SIG-M5 (cell line): ENCODE measurements around the gene KCNT1.

Experiments used
- DNase-seq: peaks from one replicate; lab custom pipeline; 2025; lab: John Stamatoyannopoulos, UW

Gene KCNT1

DNA sequence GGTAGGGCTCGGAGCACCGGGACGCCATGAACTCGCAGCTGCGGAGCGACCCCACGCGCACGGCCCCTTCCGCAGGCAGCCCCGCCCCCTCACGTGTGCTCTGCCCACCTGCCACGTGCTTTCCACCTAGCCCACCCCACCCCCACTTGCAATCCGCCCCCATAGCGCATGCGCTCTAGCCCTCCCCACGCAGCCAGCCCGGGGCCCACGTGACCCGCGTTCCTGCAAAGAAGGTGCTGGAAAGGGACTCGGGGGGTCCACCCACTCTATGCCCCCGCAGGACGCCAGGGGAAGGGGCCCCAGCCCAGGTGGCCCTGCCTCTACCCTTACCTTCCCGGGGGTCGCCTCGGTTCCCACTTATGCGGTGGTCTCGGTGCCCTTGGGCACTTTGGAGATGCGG, 2.5 kb upstream of the KCNT1 start, which contains the start of gene SOHLH1:
TSS of gene SOHLH1 (minus strand) at position 42 of the 400 bp plus-strand sequence. CDS start at position 28, 14 bp downstream.
- DNase-seq: no peak

GRCh38 chr9:135700525-135700924, 1.5 kb upstream of the KCNT1 start:
- no peak for DNase-seq

DNA sequence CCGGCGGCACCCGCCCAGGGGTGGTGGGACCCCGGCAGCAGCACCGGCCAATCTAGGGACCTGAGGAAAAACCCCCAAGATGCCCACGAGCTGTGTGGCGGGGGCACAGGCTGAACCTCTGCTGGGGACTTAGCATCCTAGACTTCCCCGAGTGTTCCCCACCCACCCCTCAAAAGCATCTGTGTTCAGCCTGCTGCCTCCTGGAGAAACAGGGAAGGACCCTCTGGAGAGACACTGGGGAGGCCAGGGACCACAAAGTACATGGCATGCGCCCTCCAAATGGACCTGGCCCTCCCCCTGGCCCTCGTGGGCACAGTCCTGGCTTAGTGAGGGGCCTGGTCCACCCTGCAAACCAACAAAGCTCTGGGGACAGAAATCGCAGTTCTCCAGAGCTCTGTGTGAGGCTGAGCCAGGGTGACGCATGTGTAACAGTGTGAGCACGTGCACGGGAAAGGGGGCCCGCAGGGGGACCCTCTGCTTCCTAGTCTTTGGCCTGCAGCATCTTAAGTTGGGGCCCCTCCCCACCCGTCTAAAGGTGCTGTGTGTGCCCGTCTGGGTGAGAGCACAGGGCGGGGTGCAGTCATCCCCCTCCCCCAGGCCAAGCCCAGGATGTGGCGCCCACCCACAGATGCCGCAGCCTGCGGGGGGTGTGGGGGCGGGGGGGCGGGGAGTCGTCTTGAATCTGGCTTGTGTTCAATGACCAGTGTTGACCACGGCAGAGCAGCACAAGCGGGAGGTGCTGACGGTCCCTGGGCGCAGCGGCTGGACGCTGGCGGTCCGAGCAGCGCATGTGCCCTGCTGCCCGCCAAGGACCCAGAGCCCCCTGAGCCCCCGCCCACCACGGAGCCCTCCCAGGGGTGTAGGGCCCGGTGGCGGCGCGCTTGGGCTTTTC, 672 bp upstream of the KCNT1 start:
- no peak for DNase-seq

DNA sequence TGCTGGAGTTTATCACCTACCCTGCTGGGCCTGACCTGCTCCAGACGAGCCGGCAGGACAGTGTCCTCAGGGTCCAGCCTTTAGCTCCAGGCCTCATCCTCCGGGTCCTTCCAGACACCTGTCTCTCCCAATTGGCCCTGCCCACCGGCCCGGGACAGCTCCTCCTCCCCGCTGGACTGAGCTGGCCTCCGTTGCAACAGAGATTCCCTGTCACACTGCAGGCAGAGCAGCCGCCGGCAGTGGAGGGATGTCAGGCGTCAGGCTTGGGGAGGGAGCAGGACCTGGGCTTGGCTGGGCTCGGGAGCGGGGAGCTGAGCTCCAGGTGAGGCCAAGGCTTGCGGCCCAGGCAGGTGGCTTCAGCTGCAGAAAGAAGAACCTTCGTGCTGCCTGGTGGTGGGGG, 1.7 kb downstream of the KCNT1 start:
- DNase-seq: no peak

DNA sequence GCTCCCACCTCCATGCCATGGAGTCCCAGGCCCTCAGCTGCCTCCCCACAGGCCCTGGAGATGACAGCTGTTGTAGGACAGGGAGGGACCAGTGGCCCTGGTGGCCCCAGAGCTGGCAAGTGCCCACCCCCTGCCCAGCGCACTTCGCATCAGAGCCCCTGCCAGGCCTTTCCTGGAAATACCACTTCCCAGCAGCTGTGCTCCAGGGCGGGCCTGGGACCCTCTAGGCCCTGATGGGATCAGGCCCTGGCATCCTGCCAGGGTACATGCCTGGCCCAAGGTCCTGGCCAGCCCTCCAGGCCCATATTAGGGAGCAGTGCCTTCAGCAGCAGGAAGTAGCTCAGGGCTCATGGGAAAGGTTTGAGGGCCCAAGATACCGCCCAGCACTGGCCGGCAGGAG, 2.5 kb downstream of the KCNT1 start:
- no peak for DNase-seq

DNA sequence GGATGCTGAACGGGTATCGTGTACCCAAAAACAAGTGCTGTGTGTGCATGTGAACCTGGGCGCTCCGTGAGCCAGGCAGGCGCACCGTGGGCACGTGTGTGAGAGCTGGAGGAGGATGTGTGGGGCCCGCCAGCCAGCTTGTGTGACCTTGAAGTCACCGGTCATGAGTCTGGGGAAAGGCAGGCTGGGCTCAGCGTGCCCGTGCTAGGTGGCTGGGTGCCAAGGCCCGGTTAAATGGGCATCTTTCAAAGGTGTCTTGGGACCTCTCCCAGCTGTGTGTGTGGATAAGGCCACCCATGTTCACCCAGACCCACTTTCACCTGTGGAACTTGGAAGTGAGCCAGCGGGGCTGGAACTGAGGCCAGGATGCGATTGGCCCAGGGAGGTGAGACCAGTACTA, 3.4 kb downstream of the KCNT1 start:
- no peak for DNase-seq

GRCh38 chr9:135706288-135706687, 4.3 kb downstream of the KCNT1 start:
- no peak for DNase-seq

DNA sequence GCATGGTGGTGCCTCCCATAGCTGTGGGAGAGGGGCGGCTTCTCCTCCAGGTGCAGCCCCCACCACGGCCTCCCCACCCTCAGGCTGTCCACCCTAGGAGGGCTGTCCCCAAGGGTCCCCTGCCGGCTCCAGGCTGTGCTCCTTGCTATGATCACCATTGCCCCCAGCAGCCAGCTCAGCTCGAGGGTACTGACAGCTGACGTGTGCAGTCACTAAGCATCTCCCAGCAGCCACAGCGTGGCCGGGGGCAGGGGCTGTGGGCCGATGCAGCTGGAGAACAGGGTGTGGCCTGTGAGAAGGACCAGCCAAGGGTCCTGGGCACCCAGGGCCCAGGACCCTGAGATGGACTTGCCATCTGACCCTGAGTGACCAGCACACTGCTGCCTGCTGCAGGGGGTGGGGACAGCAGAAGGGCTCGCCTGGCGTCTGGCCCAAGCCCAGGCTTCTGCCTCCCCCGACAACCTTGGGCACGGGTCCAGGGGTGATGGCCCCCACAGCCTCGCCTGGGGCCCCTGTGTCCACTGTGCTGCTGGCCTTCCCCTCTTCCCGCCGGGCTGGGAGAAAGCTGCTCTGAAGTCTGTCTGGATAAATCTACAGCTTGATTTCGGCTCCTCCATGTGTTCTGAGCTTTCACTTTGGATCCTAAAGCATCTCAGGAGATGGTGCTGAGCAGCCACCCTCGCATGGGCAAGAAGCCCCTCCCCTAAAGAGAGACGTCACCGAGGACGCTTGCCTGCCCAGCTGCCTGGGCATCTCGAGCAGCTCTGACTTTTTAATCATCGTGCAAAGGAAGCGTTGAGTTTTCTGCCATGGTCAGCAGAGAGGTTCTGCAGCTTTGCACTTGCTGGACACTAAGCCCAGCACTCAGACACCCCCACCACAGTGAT, 5.5 kb downstream of the KCNT1 start:
- DNase-seq: no peak

GRCh38 chr9:135708164-135708563, 6.2 kb downstream of the KCNT1 start:
- DNase-seq: no peak

DNA sequence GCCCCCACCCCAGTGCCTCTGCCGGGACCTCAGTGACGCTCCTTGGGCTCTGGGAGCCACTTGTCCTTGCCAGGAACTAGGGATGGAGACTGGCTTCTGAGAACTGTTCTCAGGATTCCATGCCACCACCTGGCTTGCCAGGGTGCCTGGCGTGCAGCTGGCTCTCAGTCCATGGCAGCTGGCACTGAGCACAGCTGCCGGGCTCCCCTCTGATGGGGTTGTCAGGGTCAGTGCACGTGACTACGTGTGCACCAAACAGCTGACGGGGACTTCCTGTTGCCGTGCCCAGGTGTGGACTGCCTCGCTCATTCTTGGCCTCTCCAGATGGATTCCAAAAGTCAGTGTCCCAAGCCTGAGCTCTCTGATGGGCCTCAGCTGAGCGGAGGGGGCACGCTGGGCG, 9.4 kb downstream of the KCNT1 start:
- no peak for DNase-seq

DNA sequence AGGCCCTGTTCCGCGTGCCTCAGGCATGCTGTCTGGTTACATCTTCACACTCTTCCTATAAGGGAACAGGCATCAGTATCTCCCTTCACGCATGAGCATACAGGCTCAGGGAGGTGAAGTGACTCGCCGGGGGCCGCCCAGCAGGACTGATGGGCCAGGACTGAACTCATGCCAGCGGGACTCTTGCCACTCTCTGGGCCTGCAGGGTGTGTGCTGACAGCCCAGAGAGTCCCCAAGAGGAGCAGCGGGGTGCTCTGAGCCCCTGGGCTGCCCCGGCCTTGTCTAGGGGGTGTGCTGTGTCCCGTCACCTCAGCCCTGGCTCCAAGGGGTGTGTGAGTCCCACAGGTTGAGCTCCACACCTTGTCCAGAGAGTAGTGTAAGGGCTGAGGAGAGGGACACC, 9.9 kb downstream of the KCNT1 start:
- DNase-seq: no peak

DNA sequence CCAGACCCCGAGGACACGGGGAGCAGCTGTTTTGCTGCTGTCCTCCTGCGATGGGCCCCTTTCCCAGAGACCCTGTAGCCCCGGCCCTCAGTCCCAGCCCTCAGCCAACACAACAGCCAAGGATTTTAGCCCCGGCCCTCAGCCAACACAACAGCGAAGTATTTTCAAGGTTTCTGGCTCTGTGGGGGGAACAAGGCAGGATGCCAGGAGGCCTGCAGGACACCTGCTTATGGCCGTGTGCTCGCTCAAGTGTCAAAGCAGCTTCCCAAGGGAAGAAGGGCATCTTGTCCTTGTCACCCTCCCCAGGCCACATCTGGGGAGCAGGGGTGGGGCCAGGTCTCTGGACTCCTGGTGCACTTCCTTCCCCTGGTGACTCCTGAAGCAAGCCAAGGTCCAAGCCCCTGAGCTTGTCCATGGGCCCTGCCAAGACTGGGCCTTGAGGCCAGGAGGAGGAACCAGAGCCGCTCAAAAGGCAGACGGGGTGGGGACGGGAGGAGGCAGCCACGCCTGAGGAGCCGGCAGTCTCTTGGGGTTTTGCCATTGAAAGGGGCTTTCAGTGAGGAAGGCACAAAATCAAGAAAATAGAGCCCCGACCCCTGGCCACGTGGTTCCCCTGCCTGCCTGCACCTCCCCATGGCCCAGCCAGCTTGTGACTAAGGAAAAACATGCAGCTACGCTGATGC, 10.8 kb downstream of the KCNT1 start:
- no peak for DNase-seq

GRCh38 chr9:135714242-135715055, 12.5 kb downstream of the KCNT1 start:
- DNase-seq: no peak

GRCh38 chr9:135715056-135715595, 13.1 kb downstream of the KCNT1 start:
- no peak for DNase-seq

DNA sequence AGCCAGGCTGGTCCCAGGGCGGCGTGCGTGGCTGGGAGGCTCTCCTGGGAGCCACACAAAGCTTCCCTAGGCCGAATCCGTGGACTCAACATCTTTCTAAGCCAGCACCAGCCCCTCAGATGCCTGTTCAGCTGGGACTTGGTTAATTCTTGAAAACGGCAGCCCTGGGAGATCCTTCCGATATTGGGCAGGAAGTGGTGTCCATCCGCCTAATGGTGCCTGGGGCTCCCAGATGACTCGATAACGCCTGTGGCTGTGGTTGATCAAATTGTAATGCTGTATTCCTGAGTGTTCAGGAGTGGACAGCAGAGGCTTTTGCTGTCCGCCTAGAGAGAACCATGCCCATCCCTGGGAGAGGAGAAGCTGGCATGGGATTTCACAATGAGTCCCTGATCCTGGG, 14.1 kb downstream of the KCNT1 start:
- no peak for DNase-seq

DNA sequence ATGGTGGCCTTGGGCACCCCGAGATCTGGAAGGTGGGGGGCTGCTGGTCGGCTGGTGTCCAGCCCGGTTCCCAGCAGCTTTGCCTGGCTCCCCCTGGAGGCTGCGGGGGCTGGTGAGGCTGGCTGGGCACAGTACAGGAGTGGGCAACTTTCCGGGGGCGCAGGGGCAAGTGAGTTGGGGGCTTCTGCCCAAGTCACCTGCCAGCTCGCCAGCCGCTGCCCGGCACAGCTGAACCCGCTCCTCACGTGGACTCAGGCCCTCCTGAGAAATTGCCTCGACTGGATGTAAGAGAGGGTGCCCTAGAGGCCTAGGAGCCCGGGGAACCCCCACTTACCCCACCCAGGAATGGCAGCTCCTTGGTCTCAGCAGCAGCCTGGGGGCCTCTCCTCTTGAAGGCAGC, 15.4 kb downstream of the KCNT1 start:
- no peak for DNase-seq

GRCh38 chr9:135718616-135719015, 16.6 kb downstream of the KCNT1 start:
- DNase-seq: no peak

DNA sequence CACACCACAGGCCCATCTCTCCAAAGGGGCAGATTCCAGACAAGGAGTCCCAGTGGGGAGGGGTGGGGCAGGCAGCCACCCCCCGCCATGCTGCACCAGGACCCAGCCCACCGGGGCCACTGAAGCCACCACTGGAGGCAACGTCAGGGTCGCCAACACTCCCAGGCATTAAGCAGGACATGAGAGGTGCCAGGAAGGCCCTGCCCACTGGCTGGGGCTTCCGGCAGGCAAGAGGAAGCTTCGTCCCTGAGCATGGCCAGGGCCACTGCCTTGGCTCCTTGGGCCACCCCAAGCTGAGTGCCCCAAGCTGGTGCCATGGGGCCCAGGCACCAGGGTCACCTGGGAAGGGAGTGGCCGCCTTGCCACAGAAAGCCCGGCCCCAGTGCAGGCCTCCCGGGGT, 17.5 kb downstream of the KCNT1 start:
- no peak for DNase-seq

DNA sequence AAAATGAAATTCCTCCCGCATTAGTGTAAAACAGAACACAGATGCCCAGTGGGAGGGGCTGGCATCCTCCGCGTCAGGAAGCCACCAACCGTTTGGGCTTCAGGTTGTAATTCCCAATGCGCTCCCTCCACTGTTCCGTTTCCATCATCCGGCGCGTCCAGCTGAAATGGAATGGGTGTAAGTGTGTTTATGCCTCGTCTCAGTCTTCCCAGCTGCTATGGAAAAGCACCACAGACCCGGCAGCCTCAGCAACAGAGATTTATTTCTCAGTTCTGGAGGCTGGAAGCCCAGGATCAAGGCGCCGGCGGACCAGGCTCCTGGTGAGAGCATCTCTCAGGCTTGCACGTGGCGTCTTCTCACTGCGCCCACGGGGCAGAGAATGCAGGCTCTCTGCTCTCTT, 20.4 kb downstream of the KCNT1 start:
- DNase-seq: no peak

DNA sequence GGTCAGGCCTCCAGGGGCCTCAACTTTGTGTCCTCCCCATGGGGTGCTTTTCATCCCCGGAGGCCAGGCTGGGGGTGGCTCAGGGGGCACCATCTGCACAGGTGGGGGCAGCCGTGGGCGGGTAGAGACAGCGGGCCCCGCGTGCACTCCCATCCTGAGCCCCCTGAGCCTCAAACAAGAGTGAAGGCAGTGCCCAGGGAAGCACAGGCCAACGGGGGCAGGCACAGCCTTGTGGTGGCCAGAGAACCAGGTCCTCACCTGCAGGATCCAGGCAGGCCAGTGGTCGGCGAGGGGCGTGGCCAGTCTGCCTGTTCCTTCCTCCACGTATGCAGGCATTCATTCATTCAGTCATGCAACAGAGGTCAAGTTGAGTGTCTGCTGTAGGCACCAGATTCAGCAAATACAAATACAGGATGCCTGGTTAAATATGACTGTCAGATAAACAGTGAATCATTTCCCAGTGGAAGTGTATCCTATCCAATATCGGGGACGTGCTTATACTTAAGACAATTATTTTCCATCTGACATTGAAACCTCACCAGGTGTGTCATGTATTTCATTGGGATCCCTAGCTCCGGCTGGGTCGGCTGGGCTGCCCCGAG, 22.3 kb downstream of the KCNT1 start:
- no peak for DNase-seq
